Fibroblast of lung (primary cell): ENCODE measurements around the gene NTRK3.

ENCODE experiments used
- EZH2 ChIP-seq: IDR thresholded peaks from 2 replicates; pipeline ENCODE4 v1.5.1; 2012; ENCODE audit warnings: low read length, control low read depth, mild to moderate bottlenecking; ENCODE audit errors: missing control alignments
- TF ChIP-seq, protein P1 (sequence below), 2 donors: IDR thresholded peaks in 1 of 2; conservative IDR thresholded peaks in 1 of 2; 1 replicate in 1 of 2; 2 replicates in 1 of 2; pipeline ENCODE4 v1.5.1; 2011 to 2012; ENCODE audit warnings: low read length in 2 of 2, control low read depth in 1 of 2, inconsistent platforms in 1 of 2, low read depth in 1 of 2, mild to moderate bottlenecking in 1 of 2

DNA sequence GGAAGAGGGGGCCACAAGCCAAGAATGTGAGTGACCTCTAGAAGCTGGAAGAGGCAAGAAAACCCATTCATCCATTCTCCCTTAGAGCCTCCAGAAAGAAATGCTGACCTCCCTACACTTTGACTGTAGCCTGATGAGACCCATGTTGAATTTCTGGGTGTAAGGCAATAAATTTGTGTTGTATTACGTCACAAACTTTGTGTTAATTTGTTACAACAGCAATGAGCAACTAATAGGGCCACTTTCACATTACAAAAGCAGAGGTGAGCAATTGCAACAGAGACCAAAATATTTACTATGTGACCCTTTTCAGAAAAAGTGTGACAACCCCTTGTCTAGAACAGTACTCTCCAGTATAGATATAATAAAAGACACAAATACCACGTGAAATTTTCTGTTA, 101.2 kb downstream of the NTRK3 start:
- TF ChIP-seq, protein P1, sequence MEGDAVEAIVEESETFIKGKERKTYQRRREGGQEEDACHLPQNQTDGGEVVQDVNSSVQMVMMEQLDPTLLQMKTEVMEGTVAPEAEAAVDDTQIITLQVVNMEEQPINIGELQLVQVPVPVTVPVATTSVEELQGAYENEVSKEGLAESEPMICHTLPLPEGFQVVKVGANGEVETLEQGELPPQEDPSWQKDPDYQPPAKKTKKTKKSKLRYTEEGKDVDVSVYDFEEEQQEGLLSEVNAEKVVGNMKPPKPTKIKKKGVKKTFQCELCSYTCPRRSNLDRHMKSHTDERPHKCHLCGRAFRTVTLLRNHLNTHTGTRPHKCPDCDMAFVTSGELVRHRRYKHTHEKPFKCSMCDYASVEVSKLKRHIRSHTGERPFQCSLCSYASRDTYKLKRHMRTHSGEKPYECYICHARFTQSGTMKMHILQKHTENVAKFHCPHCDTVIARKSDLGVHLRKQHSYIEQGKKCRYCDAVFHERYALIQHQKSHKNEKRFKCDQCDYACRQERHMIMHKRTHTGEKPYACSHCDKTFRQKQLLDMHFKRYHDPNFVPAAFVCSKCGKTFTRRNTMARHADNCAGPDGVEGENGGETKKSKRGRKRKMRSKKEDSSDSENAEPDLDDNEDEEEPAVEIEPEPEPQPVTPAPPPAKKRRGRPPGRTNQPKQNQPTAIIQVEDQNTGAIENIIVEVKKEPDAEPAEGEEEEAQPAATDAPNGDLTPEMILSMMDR (conservative IDR thresholded peaks at IDR 0.05 in 1 of 2, IDR thresholded peaks at IDR 0.05 in 1 of 2; ENCODE audit: low read depth in 1 of 2, low read length in 2 of 2), result no peak
- TF ChIP-seq EZH2, result no peak
